ENCODE data around the gene TMEM132C. TPM values are rescaled to one million over a fixed set of nuclear protein-coding genes. Genes with fewer than 3 reads are reported as not detected.

TMEM132C gene
- total and polyA plus RNA-seq, 2 of the 4 experiments (the other 2 are of a cell fraction) = not detected

- Histone ChIP-seq H2BK5ac (ENCODE audit: low read depth, low read length, poor library complexity, severe bottlenecking) (no peak overlapping the region), H3K14ac (replicated peaks; ENCODE audit: low read depth, low read length) (no peak overlapping the region), H3K9ac (ENCODE audit: low read depth, low read length) (no peak overlapping the region), H3K36me3 (ENCODE audit: control insufficient read depth, insufficient read depth, low read length) (no peaks in the 10 kb centered on the region), H2AK5ac (ENCODE audit: low read depth, low read length) (no peak overlapping the region), H3K27me3 (ENCODE audit: control insufficient read depth, insufficient read depth, low read length) (no peaks in the 10 kb centered on the region), H2BK20ac (ENCODE audit: low read depth, low read length) (no peak overlapping the region), H4K91ac (ENCODE audit: insufficient read depth, low read depth, low read length) (no peak overlapping the region), H2BK120ac (ENCODE audit: low read depth, low read length) (no peak overlapping the region), H3K9me1 (ENCODE audit: insufficient read depth, low read length) (no peaks in the 10 kb centered on the region), H3K9me3 (ENCODE audit: control insufficient read depth, insufficient read depth, low read length) (peaks cover 28% of the 10 kb centered on the region), H3K4me1 (ENCODE audit: control insufficient read depth, insufficient read depth, low read length) (no peaks in the 10 kb centered on the region), H3K4me2 (ENCODE audit: low read depth, low read length) (no peak overlapping the region), H3K18ac (ENCODE audit: low read depth, low read length) (no peak overlapping the region), H4K8ac (ENCODE audit: low read depth in 2 of 2, low read length in 2 of 2) (no peak overlapping the region), H4K20me1 (ENCODE audit: insufficient read depth, low read length) (no peaks in the 10 kb centered on the region), H4K5ac (ENCODE audit: low read depth, low read length) (no peak overlapping the region), H3K23ac (ENCODE audit: low read depth, low read length) (no peak overlapping the region), H3K56ac (ENCODE audit: extremely low read depth, insufficient read depth, low read length) (no peak overlapping the region), H2AK9ac (replicated peaks; ENCODE audit: low read depth, low read length, poor library complexity) (no peak overlapping the region), H2BK15ac (ENCODE audit: low read depth, low read length) (no peak overlapping the region), H3K4me3 (ENCODE audit: insufficient read depth, low read depth, low read length) (no peak overlapping the region), H3K79me1 (ENCODE audit: low read depth in 1 of 2, low read length in 2 of 2) (no peaks in the 10 kb centered on the region), H3K4ac (ENCODE audit: low read depth, low read length) (no peak overlapping the region), H3K27ac (ENCODE audit: insufficient read depth, low read length) (no peak overlapping the region), H2AFZ (replicated peaks; ENCODE audit: low read length, poor library complexity) (no peak overlapping the region)
- DNase-seq = no peak
- dilution Hi-C loops (cut with HindIII; ENCODE audit: low sequenced_read_pairs, unreplicated experiment) = no loop called here
- POLR2A ChIA-PET (ENCODE audit: unreplicated experiment) = no interaction called here
- no CpG with 5 or more reads among the region's 4 CpGs for WGBS, 2 experiments (ENCODE audit: extremely low coverage in 2 of 2, insufficient read length in 1 of 2)
- BruUV-seq (replicated peaks) = no TSS peak
- no peak for ATAC-seq (ENCODE audit: low read depth)
- intact Hi-C loops (cut with micrococcal nuclease) = no loop called here
- in situ Hi-C loops (cut with MboI; ENCODE audit: low sequenced_read_pairs) = no loop called here
- CTCF ChIA-PET = no interaction called here
- TF ChIP-seq CHD1 (IDR thresholded peaks at IDR 0.05; ENCODE audit: low read depth, low read length) (no peak), MXI1 (IDR thresholded peaks at IDR 0.05; ENCODE audit: borderline replicate concordance, low read depth, low read length) (no peak), RCOR1 (IDR thresholded peaks at IDR 0.05; ENCODE audit: insufficient replicate concordance, low read length) (no peak), RFX5 (IDR thresholded peaks at IDR 0.05; ENCODE audit: low read depth, low read length) (no peak), POLR2A (IDR thresholded peaks at IDR 0.05; ENCODE audit: low read depth, low read length) (no peak), FOS (IDR thresholded peaks at IDR 0.05; ENCODE audit: low read depth, low read length) (no peak), USF2 (IDR thresholded peaks at IDR 0.05; ENCODE audit: low read depth, low read length) (no peak)
Observed at GRCh38 chr12:128607641-128608040, 340.7 kb downstream of the TMEM132C start.

Data from IMR-90 (cell line).